ENCODE results near the gene PNPLA1.

Gene PNPLA1

DNA sequence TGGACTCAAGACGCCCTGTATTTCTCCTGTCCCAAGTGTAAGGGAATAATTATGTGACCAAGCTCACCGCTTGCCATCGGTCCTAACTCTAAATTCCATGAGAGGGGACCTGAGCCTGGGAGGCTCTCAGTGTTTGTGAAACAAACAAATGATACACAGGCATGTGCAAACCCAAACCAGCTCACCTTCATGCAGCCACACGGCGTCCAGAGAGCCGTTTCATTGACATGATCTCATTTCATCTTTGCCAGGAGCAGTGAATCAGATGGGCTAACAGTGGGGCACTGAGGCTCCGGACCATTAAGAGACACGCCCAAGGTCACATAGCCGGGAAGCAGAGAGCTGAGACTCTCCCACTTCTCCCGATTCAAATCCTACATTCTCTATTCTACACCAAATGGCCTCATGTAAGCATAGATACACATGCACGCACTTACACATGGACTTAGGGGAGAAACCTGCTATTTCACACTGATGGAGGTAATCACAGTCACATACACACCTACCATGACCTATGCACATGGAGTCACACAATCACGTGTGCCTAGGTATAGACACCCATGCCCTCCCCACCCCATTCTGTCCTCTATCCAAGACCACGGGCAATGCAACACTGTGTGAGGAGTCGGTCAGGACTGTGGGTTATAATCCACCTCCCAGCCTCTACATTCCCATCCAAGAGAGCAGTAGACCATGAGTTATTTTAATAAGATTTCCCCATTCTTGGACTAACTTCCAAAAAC, 65.8 kb downstream of the PNPLA1 start:
- Histone ChIP-seq H3K4me3 (ENCODE audit: low read length) (no peak overlapping the region), H3K4me2 (ENCODE audit: low read length) (no peak overlapping the region), H3K27ac (ENCODE audit: low read depth, low read length) (no peak overlapping the region), H3F3A (ENCODE audit: control insufficient read depth, insufficient read depth) (no peaks in the 10 kb centered on the region), H3K36me3 (ENCODE audit: control insufficient read depth, low read length) (no peaks in the 10 kb centered on the region), H3K9me3 (ENCODE audit: control insufficient read depth, insufficient read depth, low read length) (no peaks in the 10 kb centered on the region), H4K20me1 (ENCODE audit: control insufficient read depth, insufficient read depth, low read depth, low read length) (no peaks in the 10 kb centered on the region), H3K9me2 (replicated peaks; ENCODE audit: control insufficient read depth, low read length) (no peaks in the 10 kb centered on the region), H3K27me3 (ENCODE audit: control insufficient read depth, low read length) (peaks cover 67% of the 10 kb centered on the region), H3K79me2 (ENCODE audit: control insufficient read depth, low read length) (no peaks in the 10 kb centered on the region), H3K4me1 (ENCODE audit: control insufficient read depth, low read length) (peaks cover 9% of the 10 kb centered on the region)
- TF ChIP-seq EZH2phosphoT487 (IDR thresholded peaks at IDR 0.05; ENCODE audit: borderline replicate concordance, low read length) = no peak
- TF ChIP-seq, protein P1, sequence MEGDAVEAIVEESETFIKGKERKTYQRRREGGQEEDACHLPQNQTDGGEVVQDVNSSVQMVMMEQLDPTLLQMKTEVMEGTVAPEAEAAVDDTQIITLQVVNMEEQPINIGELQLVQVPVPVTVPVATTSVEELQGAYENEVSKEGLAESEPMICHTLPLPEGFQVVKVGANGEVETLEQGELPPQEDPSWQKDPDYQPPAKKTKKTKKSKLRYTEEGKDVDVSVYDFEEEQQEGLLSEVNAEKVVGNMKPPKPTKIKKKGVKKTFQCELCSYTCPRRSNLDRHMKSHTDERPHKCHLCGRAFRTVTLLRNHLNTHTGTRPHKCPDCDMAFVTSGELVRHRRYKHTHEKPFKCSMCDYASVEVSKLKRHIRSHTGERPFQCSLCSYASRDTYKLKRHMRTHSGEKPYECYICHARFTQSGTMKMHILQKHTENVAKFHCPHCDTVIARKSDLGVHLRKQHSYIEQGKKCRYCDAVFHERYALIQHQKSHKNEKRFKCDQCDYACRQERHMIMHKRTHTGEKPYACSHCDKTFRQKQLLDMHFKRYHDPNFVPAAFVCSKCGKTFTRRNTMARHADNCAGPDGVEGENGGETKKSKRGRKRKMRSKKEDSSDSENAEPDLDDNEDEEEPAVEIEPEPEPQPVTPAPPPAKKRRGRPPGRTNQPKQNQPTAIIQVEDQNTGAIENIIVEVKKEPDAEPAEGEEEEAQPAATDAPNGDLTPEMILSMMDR (IDR thresholded peaks at IDR 0.05; ENCODE audit: low read depth, low read length, poor library complexity, severe bottlenecking) = no peak

DNA sequence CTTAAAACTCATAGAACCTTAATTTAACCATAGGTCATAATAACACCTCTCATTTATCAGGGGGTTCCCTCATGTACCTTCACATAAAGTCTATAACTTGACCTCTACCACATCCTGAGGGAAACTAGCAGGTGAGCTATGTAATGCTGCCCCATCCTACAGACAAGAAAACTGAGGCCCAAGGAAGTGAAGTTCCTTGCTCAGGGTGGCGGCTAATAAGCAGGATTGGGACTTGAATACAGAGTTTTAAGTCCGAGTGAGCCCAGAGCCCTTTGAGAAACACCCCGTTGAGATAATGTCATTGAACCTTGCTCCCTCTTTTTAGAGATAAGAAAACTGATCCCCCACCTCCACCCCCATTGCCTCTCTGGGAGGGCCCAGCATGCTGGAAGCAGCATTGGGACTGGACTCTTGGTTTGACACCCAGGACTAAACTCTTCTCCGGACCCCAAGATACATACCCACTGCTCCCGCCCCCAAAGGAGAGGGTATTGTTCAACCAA, 66.4 kb downstream of the PNPLA1 start:
- TF ChIP-seq, protein P1 (IDR thresholded peaks at IDR 0.05; ENCODE audit: low read depth, low read length, poor library complexity, severe bottlenecking) = no peak
- TF ChIP-seq EZH2phosphoT487 (IDR thresholded peaks at IDR 0.05; ENCODE audit: borderline replicate concordance, low read length) = no peak
- Histone ChIP-seq H3K79me2 (ENCODE audit: control insufficient read depth, low read length) (no peaks in the 10 kb centered on the region), H3K9me3 (ENCODE audit: control insufficient read depth, insufficient read depth, low read length) (no peaks in the 10 kb centered on the region), H3K9me2 (replicated peaks; ENCODE audit: control insufficient read depth, low read length) (no peaks in the 10 kb centered on the region), H3K4me3 (ENCODE audit: low read length) (no peak overlapping the region), H3K36me3 (ENCODE audit: control insufficient read depth, low read length) (no peaks in the 10 kb centered on the region), H4K20me1 (ENCODE audit: control insufficient read depth, insufficient read depth, low read depth, low read length) (no peaks in the 10 kb centered on the region), H3K4me2 (ENCODE audit: low read length) (no peak overlapping the region), H3F3A (ENCODE audit: control insufficient read depth, insufficient read depth) (no peaks in the 10 kb centered on the region), H3K4me1 (ENCODE audit: control insufficient read depth, low read length) (peaks cover 15% of the 10 kb centered on the region), H3K27ac (ENCODE audit: low read depth, low read length) (no peak overlapping the region), H3K27me3 (ENCODE audit: control insufficient read depth, low read length) (peaks cover 70% of the 10 kb centered on the region)

DNA sequence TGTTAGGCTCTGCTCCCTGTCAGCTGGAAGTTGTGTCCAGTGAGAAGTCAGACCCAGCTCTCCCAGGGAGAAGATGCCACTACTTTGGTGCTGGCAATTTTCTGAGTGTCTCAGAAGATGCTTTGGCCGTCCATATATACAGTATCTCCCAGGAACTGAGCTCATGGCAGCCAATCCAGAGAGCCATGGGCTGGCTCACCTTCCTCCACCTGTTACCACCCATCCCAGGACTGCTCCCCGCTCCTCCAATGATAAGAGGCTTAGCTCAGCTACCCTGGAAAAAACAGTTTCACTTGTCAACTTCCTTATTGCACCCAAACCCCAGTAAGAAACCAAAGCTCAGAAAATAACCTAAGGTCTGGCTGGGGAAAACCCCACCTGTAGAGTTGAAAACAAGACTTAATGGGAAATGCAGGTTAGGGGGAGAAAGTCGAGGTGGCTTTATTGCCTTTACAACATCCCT, 67.0 kb downstream of the PNPLA1 start, which contains the start of gene BNIP5:
BNIP5 (minus strand) TSS at position 110 of the 463 bp plus-strand sequence. CDS start 6,198 bp downstream, outside the sequence.
- Histone ChIP-seq H4K20me1 (ENCODE audit: control insufficient read depth, insufficient read depth, low read depth, low read length) (no peaks in the 10 kb centered on the region), H3K4me1 (ENCODE audit: control insufficient read depth, low read length) (peaks cover 17% of the 10 kb centered on the region), H3K36me3 (ENCODE audit: control insufficient read depth, low read length) (no peaks in the 10 kb centered on the region), H3K9me2 (replicated peaks; ENCODE audit: control insufficient read depth, low read length) (no peaks in the 10 kb centered on the region), H3K4me3 (ENCODE audit: low read length) (no peak within 1 kb of the TSS), H3F3A (ENCODE audit: control insufficient read depth, insufficient read depth) (no peaks in the 10 kb centered on the region), H3K27ac (ENCODE audit: low read depth, low read length) (no peak within 1 kb of the TSS), H3K79me2 (ENCODE audit: control insufficient read depth, low read length) (no peaks in the 10 kb centered on the region), H3K9me3 (ENCODE audit: control insufficient read depth, insufficient read depth, low read length) (no peaks in the 10 kb centered on the region), H3K27me3 (ENCODE audit: control insufficient read depth, low read length) (peaks cover 69% of the 10 kb centered on the region), H3K4me2 (ENCODE audit: low read length) (no peak within 1 kb of the TSS)
- no peak for TF ChIP-seq EZH2phosphoT487 (IDR thresholded peaks at IDR 0.05; ENCODE audit: borderline replicate concordance, low read length)
- TF ChIP-seq, protein P1 (IDR thresholded peaks at IDR 0.05; ENCODE audit: low read depth, low read length, poor library complexity, severe bottlenecking) = no peak
